Nephron progenitor cell (in vitro differentiated cells): ENCODE measurements around the gene GJA4.
A peak's percentile ranks its signal among the peaks of the same experiment; 100 is the strongest.

Source experiments
- DNase-seq: peaks from one replicate; pipeline ENCODE4 v3.0.0; 2021
- H3K27ac Mint-ChIP-seq: 2 replicates; pipeline ENCODE4 v1.8.0; 2021; ENCODE audit warnings: mild to moderate bottlenecking, moderate library complexity, mixed read lengths
- H3K27me3 Mint-ChIP-seq: 2 replicates; pipeline ENCODE4 v1.8.0; 2021; ENCODE audit warnings: mild to moderate bottlenecking, low read depth, mixed read lengths; ENCODE audit not compliant: poor library complexity
- H3K36me3 Mint-ChIP-seq: 2 replicates; pipeline ENCODE4 v1.8.0; 2021; ENCODE audit warnings: low read depth, mixed read lengths
- H3K4me1 Mint-ChIP-seq: 2 replicates; pipeline ENCODE4 v1.8.0; 2021; ENCODE audit warnings: mixed read lengths
- H3K4me3 Mint-ChIP-seq: 2 replicates; pipeline ENCODE4 v1.8.0; 2021; ENCODE audit warnings: mild to moderate bottlenecking, moderate library complexity, mixed read lengths
- H3K9me3 Mint-ChIP-seq: 2 replicates; pipeline ENCODE4 v1.8.0; 2021; ENCODE audit warnings: mild to moderate bottlenecking, moderate library complexity, mixed read lengths
- CTCF ChIP-seq: fragments of 200-600 bp; sonication (generic); IDR thresholded peaks from 2 replicates; pipeline ENCODE4 v1.5.0; 2021; ENCODE audit warnings: antibody characterized with exemption

GJA4 gene

GRCh38 chr1:34827341-34827941 lies 34.6 kb downstream of the GJA4 start:
- Mint-ChIP-seq H3K4me3 (no peak overlapping the region), H3K27me3 (peaks cover 11% of the 10 kb centered on the region), H3K27ac (peak overlapping the region; percentile 1), H3K4me1 (peaks cover 12% of the 10 kb centered on the region), H3K36me3 (no peaks in the 10 kb centered on the region), H3K9me3 (no peaks in the 10 kb centered on the region)
- no peak for TF ChIP-seq CTCF
- no peak for DNase-seq

GRCh38 chr1:34828611-34829010 lies 35.8 kb downstream of the GJA4 start:
- H3K4me3 Mint-ChIP-seq, result no peak overlapping the region
- TF ChIP-seq CTCF, result no peak
- peaks cover 11% of the 10 kb centered on the region for H3K27me3 Mint-ChIP-seq
- DNase-seq, result no peak
- no peaks in the 10 kb centered on the region for H3K9me3 Mint-ChIP-seq
- H3K27ac Mint-ChIP-seq, result no peak overlapping the region
- H3K4me1 Mint-ChIP-seq, result peaks cover 12% of the 10 kb centered on the region
- no peaks in the 10 kb centered on the region for H3K36me3 Mint-ChIP-seq

- TF ChIP-seq CTCF, result no peak
- no peak overlapping the region for H3K27ac Mint-ChIP-seq
- DNase-seq, result no peak
- H3K4me3 Mint-ChIP-seq, result no peak overlapping the region
- H3K4me1 Mint-ChIP-seq, result peaks cover 12% of the 10 kb centered on the region
- peaks cover 14% of the 10 kb centered on the region for H3K27me3 Mint-ChIP-seq
- no peaks in the 10 kb centered on the region for H3K36me3 Mint-ChIP-seq
- H3K9me3 Mint-ChIP-seq, result no peaks in the 10 kb centered on the region
Observed at GRCh38 chr1:34829250-34829649, 36.5 kb downstream of the GJA4 start.

GRCh38 chr1:34831721-34832246 lies 39.0 kb downstream of the GJA4 start:
- H3K36me3 Mint-ChIP-seq, result no peaks in the 10 kb centered on the region
- no peak overlapping the region for H3K27ac Mint-ChIP-seq
- H3K27me3 Mint-ChIP-seq, result peaks cover 14% of the 10 kb centered on the region
- no peak overlapping the region for H3K4me3 Mint-ChIP-seq
- H3K4me1 Mint-ChIP-seq, result peaks cover 19% of the 10 kb centered on the region
- no peak for TF ChIP-seq CTCF
- no peak for DNase-seq
- no peaks in the 10 kb centered on the region for H3K9me3 Mint-ChIP-seq

- no peak for DNase-seq
- TF ChIP-seq CTCF, result no peak
- H3K36me3 Mint-ChIP-seq, result no peaks in the 10 kb centered on the region
- H3K4me1 Mint-ChIP-seq, result peaks cover 14% of the 10 kb centered on the region
- no peak overlapping the region for H3K4me3 Mint-ChIP-seq
- no peak overlapping the region for H3K27ac Mint-ChIP-seq
- H3K27me3 Mint-ChIP-seq, result peaks cover 3% of the 10 kb centered on the region
- no peaks in the 10 kb centered on the region for H3K9me3 Mint-ChIP-seq
Observed at GRCh38 chr1:34833711-34834110, 40.9 kb downstream of the GJA4 start.
